ENCODE results near the gene TNFRSF11A.

Gene TNFRSF11A

GRCh38 chr18:62324917-62325805 is at the start of gene TNFRSF11A:
TSS of gene TNFRSF11A (plus strand) at chr18:62325310. CDS start at chr18:62325353, 43 bp downstream.
- DNase-seq = peak in 7 of 56 donors; percentile 4 to 59 (median 24)

- DNase-seq = no peak
Measured at GRCh38 chr18:62277045-62277444, 48.1 kb upstream of the TNFRSF11A start.

DNA sequence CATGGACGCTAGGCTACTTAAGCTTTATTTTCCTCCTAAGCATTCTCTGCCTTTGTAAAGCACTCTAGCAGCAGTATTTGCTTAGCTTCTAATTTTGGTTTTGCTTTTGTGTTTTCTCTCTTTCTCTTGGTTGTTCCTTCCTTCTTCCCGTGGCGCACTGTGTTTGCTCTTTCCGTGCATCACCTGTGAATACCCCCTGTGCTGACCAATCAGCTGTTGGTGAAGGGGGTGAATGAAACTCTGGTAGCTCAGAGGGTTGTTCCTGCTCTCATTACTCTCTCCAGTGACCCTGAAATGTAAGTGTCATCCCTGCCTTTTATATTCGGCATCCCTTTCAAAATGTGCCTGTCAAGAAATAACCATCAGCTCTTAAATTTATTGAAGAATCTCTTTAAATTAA is 45.5 kb upstream of the TNFRSF11A start:
- DNase-seq = no peak

DNA sequence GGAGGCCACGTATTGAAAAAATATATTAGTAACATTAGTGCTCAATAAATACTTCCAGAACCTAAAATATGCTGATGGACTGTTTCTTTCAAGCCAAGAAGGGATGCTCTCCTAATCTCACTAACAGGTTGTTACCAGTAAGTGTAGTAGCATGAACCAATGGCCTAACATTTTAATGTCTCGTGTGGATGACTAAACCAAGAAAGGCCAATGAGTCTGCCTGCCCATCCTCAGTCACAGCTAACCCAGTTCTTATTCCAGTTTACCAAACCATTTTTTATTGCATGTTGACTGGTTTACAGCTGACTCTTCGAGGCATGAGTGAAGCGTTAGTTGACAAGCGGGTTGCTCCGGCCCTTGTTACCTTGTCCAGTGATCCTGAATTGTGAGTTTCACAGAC is 45.1 kb upstream of the TNFRSF11A start:
- no peak for DNase-seq

DNA sequence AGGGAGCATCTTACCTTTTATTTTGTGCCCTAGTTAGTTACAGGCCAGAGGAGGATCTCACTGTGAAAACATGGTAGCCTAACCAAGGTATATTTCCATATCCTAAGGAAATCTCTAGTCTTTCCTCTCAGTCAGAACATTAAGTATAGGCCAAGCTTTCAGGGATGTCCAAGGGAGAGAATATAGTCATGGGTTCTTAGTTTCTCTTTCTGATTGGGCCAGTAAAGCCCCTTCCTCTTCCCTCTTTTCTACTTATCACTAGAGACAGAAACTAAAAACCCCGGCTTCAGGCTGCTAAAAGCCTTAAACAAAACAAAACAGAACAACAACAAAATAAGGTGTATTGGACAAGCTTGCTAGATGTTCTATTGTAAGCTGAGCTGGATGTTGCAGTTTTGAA is 44.3 kb upstream of the TNFRSF11A start:
- DNase-seq = no peak

DNA sequence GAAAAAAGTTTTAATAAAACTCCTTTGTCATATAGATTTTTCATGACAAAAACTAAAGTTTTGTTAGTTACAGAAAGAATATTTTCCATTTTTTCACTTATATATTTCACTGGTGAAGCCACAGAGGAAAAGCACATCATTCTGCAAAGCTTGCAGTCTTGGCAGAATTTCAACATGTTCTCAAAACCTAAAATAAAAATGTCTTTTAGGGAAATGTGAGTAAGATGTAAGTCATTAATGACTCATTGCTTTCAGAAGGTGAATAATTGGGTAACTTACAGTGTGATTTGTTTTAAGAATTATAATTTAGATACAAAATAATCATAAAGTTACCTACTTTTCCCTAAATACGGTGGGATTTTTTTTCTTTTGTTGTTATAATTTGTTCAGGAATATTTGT is 43.4 kb upstream of the TNFRSF11A start:
- peak in 2 of 56 donors; percentile 0 to 4 for DNase-seq

GRCh38 chr18:62282188-62282629 is 42.9 kb upstream of the TNFRSF11A start:
- DNase-seq = no peak

GRCh38 chr18:62284637-62285036 is 40.5 kb upstream of the TNFRSF11A start:
- DNase-seq = no peak

DNA sequence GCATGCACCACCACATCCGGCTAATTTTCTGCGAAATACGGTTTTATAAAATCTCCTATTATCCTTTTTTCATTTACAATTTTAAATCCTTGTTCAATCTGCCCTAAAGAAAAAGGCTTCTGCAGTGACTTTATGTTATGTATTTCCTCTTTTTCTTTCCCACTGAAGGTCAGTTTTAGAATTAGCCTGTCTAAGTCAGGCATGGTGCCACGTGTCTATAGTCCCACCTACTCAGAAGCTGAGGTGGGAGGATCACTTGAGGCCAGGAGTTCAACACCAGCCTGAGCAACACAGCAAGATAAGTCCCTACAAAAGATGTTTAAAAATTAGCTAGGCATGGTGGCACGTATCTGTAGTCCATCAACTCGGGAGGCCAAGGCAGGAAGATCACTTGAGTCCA is 39.8 kb upstream of the TNFRSF11A start:
- no peak for DNase-seq

DNA sequence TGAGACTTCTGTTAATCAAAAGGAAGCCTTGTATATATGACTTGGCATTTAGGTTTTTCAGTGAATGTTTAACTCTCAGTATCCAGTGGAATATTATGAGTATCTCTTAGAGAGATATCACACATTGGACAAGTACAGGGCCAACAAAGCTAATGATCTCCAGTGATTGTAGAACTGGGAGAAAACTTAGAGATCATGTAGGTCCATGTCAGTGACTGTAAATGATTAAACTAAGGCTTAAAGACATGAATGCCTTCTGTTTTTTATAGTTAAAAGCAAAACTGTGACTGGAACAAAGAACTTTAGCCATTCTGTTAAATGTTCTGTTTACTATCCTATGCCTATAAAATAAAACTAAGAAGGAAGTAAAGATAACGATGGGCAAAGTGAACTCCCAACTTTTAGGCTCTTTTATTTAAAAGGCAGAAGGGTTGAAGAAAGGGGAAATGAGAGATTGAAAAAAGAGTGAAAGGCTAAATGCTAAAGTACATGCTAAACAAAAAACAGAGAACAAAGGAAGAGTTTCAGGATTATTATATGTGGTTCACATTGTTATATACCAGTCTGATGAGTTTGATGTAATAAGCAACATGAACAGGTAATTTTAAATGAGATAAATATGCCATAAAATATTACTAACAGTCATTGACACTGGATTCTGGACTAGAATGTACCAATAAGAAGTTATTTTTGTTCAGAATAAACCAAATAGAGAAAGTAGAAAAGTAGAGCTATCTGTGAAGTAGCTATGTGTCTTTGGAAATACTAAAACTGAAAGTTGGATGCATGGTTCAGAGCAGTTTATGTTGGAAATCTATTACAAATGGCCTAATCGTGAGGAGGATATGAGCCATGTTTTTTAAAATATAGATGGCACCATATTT is 37.1 kb upstream of the TNFRSF11A start:
- no peak for DNase-seq

DNA sequence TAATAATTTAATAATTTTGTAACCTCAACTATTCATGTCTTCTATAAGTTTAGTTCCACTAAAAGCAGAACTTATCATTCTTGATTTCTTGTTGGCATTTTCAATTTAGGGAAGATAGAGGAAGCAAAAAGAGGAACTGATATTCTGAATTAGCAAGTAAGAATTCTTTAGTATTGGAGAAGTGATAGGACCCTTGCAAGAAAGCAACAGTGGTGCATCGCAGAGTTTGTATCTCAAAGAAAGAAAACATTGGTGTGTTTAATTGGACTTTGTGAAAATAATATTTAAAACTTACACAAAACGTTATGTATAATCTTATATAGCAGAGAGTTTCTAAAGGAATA is 36.5 kb upstream of the TNFRSF11A start:
- no peak for DNase-seq

DNA sequence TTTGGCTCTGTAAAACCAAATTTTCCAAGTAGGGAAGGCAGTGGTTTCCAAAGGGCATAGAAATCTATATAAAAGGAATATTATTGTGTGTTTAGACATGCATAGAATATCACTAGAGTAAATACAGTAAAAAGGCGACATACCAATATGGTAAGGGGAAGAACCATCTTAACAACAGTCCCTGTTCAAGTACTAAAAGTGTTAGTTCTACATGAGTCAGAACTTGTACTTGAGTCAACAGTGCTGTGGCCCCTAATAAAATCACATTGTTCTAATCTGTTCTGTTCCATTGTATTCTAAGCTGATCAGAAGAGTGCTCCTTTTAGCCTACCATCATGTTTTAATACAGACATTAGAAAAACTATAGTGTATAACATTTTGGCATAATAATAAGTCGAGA is 36.1 kb upstream of the TNFRSF11A start:
- no peak for DNase-seq

DNA sequence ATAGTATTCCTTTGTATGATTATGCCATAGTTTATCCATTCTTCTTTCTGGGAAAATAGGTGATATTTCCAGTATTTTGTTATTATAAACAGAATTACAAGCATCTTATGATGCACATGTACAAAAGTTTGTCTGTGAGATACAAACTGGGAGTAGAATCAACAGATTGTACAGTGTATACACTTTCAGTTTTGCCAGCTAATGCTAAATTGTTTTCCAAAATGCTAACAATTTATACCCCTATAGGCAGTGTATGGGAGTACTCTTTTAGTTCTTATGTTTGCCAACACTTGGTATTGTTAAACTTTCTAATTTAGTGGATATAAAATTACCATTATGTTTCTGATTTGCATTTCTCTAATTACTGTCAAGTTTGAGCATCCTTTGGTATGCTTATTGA is 31.0 kb upstream of the TNFRSF11A start:
- DNase-seq = no peak

GRCh38 chr18:62300359-62300963 is 24.6 kb upstream of the TNFRSF11A start:
- no peak for DNase-seq

DNA sequence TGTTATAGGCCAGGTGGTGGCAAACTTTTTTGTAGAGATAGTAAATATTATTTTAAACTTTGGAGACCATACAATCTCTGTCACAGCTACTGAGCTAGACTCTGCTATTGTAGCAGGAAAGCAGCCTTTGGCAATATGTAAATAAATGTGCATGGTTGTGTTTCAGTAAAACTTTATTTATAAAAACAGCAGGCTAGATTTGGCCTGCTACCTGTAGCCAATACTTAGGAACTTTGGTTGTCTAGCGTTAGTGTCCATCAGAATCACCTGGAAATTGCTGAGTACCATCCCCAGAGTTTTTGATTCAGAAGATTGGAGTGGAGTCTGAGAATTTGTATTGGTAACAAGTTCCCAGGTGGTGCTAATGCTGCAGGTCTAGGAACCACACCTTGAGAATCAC is 23.8 kb upstream of the TNFRSF11A start:
- DNase-seq = no peak

DNA sequence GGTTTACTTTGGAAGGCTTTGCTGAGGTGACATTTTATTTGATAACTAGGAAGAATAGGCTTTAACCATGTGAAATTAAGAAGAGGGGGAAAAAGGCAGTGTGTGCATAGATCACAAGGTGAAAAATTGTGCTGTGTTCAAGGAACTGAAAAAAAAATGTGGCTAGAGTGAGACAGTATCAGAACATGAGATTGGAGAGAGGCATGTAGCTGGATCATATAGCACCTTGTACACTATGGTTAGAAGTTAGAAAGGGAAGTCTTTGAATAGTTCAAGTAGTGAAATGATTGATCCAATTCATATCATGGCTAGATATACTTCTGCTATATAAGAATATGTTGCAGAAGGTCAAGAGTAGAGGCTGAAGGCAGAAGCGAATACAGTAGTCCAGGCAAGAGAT is 12.3 kb upstream of the TNFRSF11A start:
- no peak for DNase-seq

DNA sequence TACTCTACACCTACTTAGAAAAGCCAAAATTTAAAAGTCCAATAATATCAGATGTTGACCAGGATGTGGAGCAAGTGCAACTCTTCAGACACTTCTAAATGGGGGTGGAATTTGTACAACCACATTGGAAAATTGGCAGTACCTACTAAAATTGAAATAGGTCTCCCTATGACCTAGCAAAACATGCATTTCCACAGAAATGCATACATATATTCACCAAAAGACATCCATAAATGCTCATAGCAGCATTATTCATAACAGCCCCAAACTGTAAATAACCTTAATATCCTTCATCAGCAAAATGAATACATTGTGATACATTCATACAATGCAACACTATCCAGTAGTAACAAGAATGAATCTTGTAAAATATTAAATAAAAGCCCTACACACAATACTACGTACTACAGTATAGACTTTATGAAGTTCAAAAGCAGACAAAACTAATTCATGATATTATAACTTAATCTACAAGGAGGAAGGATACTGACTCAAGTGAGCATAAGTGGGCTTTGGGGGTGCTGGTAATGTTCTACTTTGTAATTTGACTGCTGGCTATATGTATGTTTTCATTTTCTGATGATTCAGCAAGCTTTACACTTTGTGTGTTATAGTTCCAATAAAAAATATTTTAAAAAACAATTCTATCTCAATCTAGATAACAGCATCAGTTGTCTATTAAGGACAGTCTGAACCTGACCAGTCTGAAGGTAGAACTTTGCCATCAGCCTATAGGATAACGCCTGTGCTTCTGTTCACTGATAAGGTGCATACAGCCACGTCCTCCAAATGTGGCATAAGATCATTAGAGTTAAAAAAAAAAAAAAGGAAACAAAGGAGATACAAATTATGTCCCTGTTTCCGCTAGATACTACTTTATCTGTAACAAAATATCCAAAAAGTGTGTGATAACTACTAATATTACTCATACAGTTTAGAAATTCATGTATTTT is 6.6 kb upstream of the TNFRSF11A start:
- no peak for DNase-seq

- no peak for DNase-seq
Measured at GRCh38 chr18:62321201-62321600, 3.9 kb upstream of the TNFRSF11A start.

GRCh38 chr18:62323483-62324180 is 1.5 kb upstream of the TNFRSF11A start:
- DNase-seq = no peak

- no peak for DNase-seq
Measured at GRCh38 chr18:62324181-62324828, 805 bp upstream of the TNFRSF11A start.

Data from nucleus accumbens (tissue), 56 donors.